MCF 10A (cell line): ENCODE data around the gene HIC2. TPM values are rescaled to one million over a fixed set of nuclear protein-coding genes. Genes with fewer than 3 reads are reported as not detected.
"Not testable (repeated sequence)": the region's sequence is repeated elsewhere in the genome, so short reads cannot be mapped to it uniquely, and the experiment has no call there.

Source experiments
- Bru-seq: library from RNA; stranded (reverse); fragments of 400-500 nt; gene quantifications from one replicate; lab custom pipeline; 2021; lab: Mats Ljungman, UMichigan
- BruChase-seq, 2 experiments: library from RNA; stranded (reverse); fragments of 400-500 nt; gene quantifications; one replicate each; lab custom pipeline; 2021; lab: Mats Ljungman, UMichigan
- BruUV-seq: library from RNA; stranded (reverse); fragments of 400-500 nt; replicated peaks from 2 replicates; lab custom pipeline; 2021; lab: Mats Ljungman, UMichigan
- CTCF ChIA-PET: fragments of 300-600 bp; sonication (Branson Sonifier 250); formaldehyde crosslinking; extraction: SDS; loops from one replicate; lab custom pipeline; 2021; ENCODE audit warnings: antibody characterized with exemption, inconsistent platforms; lab: Yijun Ruan, JAX
- POLR2A ChIA-PET: fragments of 300-600, 350-650 bp; sonication (Branson Sonifier 250); formaldehyde crosslinking; extraction: SDS; loops from one replicate; lab custom pipeline; 2020; ENCODE audit warnings: antibody characterized with exemption, inconsistent platforms; lab: Yijun Ruan, JAX
- DNase-seq: peaks from one replicate; pipeline ENCODE4 v3.0.0-alpha.2; 2018; ENCODE audit not compliant: unreplicated experiment
- H3K27ac Mint-ChIP-seq: one replicate; pipeline ENCODE4 v1.8.0; 2022; ENCODE audit warnings: mild to moderate bottlenecking, low read depth, mixed read lengths; ENCODE audit not compliant: unreplicated experiment
- H3K27me3 Mint-ChIP-seq: one replicate; pipeline ENCODE4 v1.8.0; 2022; ENCODE audit warnings: mixed read lengths; ENCODE audit not compliant: insufficient read depth, unreplicated experiment
- H3K36me3 Mint-ChIP-seq: one replicate; pipeline ENCODE4 v1.8.0; 2022; ENCODE audit warnings: mild to moderate bottlenecking, moderate library complexity, mixed read lengths; ENCODE audit not compliant: insufficient read depth, unreplicated experiment
- H3K4me1 Mint-ChIP-seq: one replicate; pipeline ENCODE4 v1.8.0; 2022; ENCODE audit warnings: mixed read lengths; ENCODE audit not compliant: insufficient read depth, unreplicated experiment
- H3K4me3 Mint-ChIP-seq: one replicate; pipeline ENCODE4 v1.8.0; 2022; ENCODE audit warnings: mild to moderate bottlenecking, moderate library complexity, mixed read lengths; ENCODE audit not compliant: unreplicated experiment
- H3K9me3 Mint-ChIP-seq: one replicate; pipeline ENCODE4 v1.8.0; 2022; ENCODE audit warnings: mixed read lengths; ENCODE audit not compliant: unreplicated experiment
- intact Hi-C: fragments of 100-400 bp; cut with micrococcal nuclease; formaldehyde crosslinking; loops from 2 replicates; pipeline ENCODE4 v1.14.1; 2022
- long read RNA-seq: library from polyadenylated mRNA; stranded (forward); transcript quantifications from one replicate; pipeline ENCODE4 v2.0.0, GENCODE V29; 2022
- total RNA-seq: library from RNA; stranded (reverse); gene quantifications from 2 replicates; pipeline ENCODE4 v1.2.3, GENCODE V29; 2022

HIC2 gene, protein sequence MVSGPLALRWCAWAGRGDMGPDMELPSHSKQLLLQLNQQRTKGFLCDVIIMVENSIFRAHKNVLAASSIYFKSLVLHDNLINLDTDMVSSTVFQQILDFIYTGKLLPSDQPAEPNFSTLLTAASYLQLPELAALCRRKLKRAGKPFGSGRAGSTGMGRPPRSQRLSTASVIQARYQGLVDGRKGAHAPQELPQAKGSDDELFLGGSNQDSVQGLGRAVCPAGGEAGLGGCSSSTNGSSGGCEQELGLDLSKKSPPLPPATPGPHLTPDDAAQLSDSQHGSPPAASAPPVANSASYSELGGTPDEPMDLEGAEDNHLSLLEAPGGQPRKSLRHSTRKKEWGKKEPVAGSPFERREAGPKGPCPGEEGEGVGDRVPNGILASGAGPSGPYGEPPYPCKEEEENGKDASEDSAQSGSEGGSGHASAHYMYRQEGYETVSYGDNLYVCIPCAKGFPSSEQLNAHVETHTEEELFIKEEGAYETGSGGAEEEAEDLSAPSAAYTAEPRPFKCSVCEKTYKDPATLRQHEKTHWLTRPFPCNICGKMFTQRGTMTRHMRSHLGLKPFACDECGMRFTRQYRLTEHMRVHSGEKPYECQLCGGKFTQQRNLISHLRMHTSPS
- total RNA-seq (2.2 and 2.5 TPM in 2 replicates), Bru-seq, nascent RNA (percentile 38 among the genes with signal in this experiment), BruChase-seq, experiment 1, labeled RNA remaining after a 6-hour chase (percentile 40 among the genes with signal in this experiment), BruChase-seq, experiment 2, labeled RNA remaining after a 2-hour chase (percentile 43 among the genes with signal in this experiment)
- long read RNA-seq = 0 reads

GRCh38 chr22:21417227-21417746, at the start of gene HIC2:
TSS of gene HIC2 (plus strand) at chr22:21417371. CDS start at chr22:21442832, 25,461 bp downstream.
- H3K27ac Mint-ChIP-seq, BruUV-seq, H3K9me3 Mint-ChIP-seq, DNase-seq, H3K4me3 Mint-ChIP-seq, H3K36me3 Mint-ChIP-seq, H3K27me3 Mint-ChIP-seq, POLR2A ChIA-PET, CTCF ChIA-PET, intact Hi-C loops, H3K4me1 Mint-ChIP-seq: not testable (repeated sequence)

DNA sequence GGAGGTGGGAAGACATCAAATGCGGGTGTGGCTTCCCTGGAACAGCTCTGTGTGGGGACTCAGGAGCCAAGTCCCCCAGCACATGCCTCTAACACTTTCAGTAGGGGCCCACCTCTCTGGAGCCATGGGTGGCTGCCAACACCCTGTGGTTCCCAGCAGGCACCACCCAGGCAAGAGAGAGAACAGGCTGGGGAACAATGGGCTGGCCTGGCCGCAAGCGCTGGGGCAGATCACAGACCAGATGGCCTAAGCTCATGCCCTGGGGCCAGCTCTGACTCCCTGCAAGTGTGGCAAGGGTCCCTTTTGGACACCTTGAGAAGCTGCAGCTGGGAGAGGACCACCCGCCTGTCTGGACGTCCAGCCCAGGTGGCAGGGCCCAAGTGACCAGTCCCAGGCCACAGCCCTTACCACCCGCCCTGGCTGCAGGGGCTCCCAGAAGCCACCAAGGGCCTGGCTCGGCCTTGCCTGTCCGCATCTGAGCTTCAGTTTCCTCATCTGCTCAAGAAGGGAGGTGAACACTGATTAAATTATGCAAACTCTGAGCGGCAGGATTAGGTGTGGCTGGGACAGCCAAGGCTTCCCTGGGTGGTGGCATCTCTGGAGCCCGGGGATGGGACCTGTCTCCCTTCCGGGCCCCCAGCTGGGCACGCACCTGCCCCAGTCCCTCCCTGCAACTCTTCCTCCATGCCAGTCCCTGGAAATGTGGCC, 48.4 kb upstream of the HIC2 start:
- H3K4me1 Mint-ChIP-seq, POLR2A ChIA-PET, H3K4me3 Mint-ChIP-seq, H3K9me3 Mint-ChIP-seq, H3K27me3 Mint-ChIP-seq, intact Hi-C loops, DNase-seq, BruUV-seq, H3K27ac Mint-ChIP-seq, H3K36me3 Mint-ChIP-seq, CTCF ChIA-PET: not testable (repeated sequence)

GRCh38 chr22:21375880-21376279, 41.3 kb upstream of the HIC2 start:
- H3K9me3 Mint-ChIP-seq, H3K36me3 Mint-ChIP-seq, H3K4me1 Mint-ChIP-seq, BruUV-seq, POLR2A ChIA-PET, CTCF ChIA-PET, H3K27ac Mint-ChIP-seq, H3K4me3 Mint-ChIP-seq, DNase-seq, intact Hi-C loops, H3K27me3 Mint-ChIP-seq: not testable (repeated sequence)

- DNase-seq, H3K27ac Mint-ChIP-seq, H3K4me3 Mint-ChIP-seq, H3K4me1 Mint-ChIP-seq, BruUV-seq, intact Hi-C loops, CTCF ChIA-PET, H3K27me3 Mint-ChIP-seq, H3K36me3 Mint-ChIP-seq, H3K9me3 Mint-ChIP-seq, POLR2A ChIA-PET: not testable (repeated sequence)
Measured at GRCh38 chr22:21383701-21384467, 33.3 kb upstream of the HIC2 start, which contains the start of gene RIMBP3B. TSS of gene RIMBP3B (plus strand) at chr22:21383751. CDS start at chr22:21383859, 108 bp downstream.

GRCh38 chr22:21384468-21385357, 32.5 kb upstream of the HIC2 start:
- DNase-seq, CTCF ChIA-PET, intact Hi-C loops, H3K4me3 Mint-ChIP-seq, H3K36me3 Mint-ChIP-seq, H3K9me3 Mint-ChIP-seq, H3K4me1 Mint-ChIP-seq, H3K27me3 Mint-ChIP-seq, BruUV-seq, POLR2A ChIA-PET, H3K27ac Mint-ChIP-seq: not testable (repeated sequence)

DNA sequence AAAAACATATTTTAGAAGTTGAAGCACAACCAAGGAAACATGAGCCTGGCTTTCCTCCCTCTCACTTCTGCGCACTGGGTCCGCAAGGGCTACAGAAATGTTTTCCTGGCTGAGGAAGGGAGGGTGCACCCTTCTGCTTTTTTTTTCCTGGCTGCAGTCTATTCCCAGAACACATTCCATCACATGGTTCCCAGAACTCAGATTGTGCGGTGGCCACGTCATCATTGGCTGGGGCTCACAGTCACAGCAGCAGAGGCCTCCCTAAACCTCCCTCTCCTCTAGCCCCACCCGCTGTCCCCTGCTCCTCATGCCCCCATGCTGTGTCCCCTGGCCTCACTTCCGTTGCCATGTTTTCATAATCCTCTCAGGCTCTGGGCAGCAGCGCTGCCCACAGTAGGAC, 27.7 kb upstream of the HIC2 start:
- H3K36me3 Mint-ChIP-seq, H3K27ac Mint-ChIP-seq, DNase-seq, CTCF ChIA-PET, H3K27me3 Mint-ChIP-seq, POLR2A ChIA-PET, H3K9me3 Mint-ChIP-seq, BruUV-seq, H3K4me3 Mint-ChIP-seq, intact Hi-C loops, H3K4me1 Mint-ChIP-seq: not testable (repeated sequence)

GRCh38 chr22:21390013-21390412, 27.2 kb upstream of the HIC2 start:
- H3K27ac Mint-ChIP-seq, H3K4me1 Mint-ChIP-seq, BruUV-seq, CTCF ChIA-PET, H3K9me3 Mint-ChIP-seq, intact Hi-C loops, DNase-seq, H3K36me3 Mint-ChIP-seq, H3K4me3 Mint-ChIP-seq, H3K27me3 Mint-ChIP-seq, POLR2A ChIA-PET: not testable (repeated sequence)
